NCI-H226 (cell line): Measurements from ENCODE around the gene ZNF480.
"Not testable (repeated sequence)": the region's sequence is repeated elsewhere in the genome, so short reads cannot be mapped to it uniquely, and the experiment has no call there.

Experiments used
- DNase-seq: peaks from one replicate; pipeline ENCODE4 v3.0.0-alpha.2; 2015

The ZNF480 gene

GRCh38 chr19:52296773-52297600, at the start of gene ZNF480:
ZNF480 (plus strand) TSS chr19:52297169; CDS start chr19:52300413, 3,244 bp downstream.
- DNase-seq, result peak; percentile 70

- no peak for DNase-seq
These were observed 48.7 kb upstream of the ZNF480 start for GRCh38 chr19:52248241-52248640.

GRCh38 chr19:52258426-52258825, 38.5 kb upstream of the ZNF480 start:
- no peak for DNase-seq

- DNase-seq, result not testable (repeated sequence)
These were observed 31.4 kb upstream of the ZNF480 start for GRCh38 chr19:52265556-52265955.

- DNase-seq, result peak; percentile 89
These were observed 27.4 kb upstream of the ZNF480 start, which contains the start of gene ZNF766 for GRCh38 chr19:52269338-52270261. ZNF766 (plus strand) TSS chr19:52269587; CDS start chr19:52269614, 27 bp downstream.

- no peak for DNase-seq
These were observed 26.6 kb upstream of the ZNF480 start for GRCh38 chr19:52270266-52270885.

- DNase-seq, result no peak
These were observed 23.7 kb upstream of the ZNF480 start for GRCh38 chr19:52273301-52273700.

GRCh38 chr19:52274191-52274590, 22.8 kb upstream of the ZNF480 start:
- DNase-seq, result no peak

GRCh38 chr19:52275988-52276387, 21.0 kb upstream of the ZNF480 start:
- DNase-seq, result no peak

GRCh38 chr19:52277471-52277870, 19.5 kb upstream of the ZNF480 start:
- DNase-seq, result no peak

- DNase-seq, result no peak
These were observed 10.7 kb upstream of the ZNF480 start for GRCh38 chr19:52286256-52286655.

GRCh38 chr19:52291781-52292180, 5.2 kb upstream of the ZNF480 start:
- DNase-seq, result no peak

- not testable (repeated sequence) for DNase-seq
These were observed 4.0 kb upstream of the ZNF480 start for GRCh38 chr19:52292946-52293345.

- DNase-seq, result no peak
These were observed 583 bp upstream of the ZNF480 start for GRCh38 chr19:52296400-52296772.

GRCh38 chr19:52297601-52298364, 814 bp downstream of the ZNF480 start:
- DNase-seq, result no peak

GRCh38 chr19:52307275-52307674, 10.3 kb downstream of the ZNF480 start:
- DNase-seq, result no peak

- DNase-seq, result no peak
These were observed 25.5 kb downstream of the ZNF480 start for GRCh38 chr19:52322429-52322828.

GRCh38 chr19:52331757-52332156, 34.8 kb downstream of the ZNF480 start:
- DNase-seq, result no peak

GRCh38 chr19:52335768-52336116, 38.8 kb downstream of the ZNF480 start:
- no peak for DNase-seq

- peak; percentile 86 for DNase-seq
These were observed 39.3 kb downstream of the ZNF480 start, which contains the start of gene ZNF610 for GRCh38 chr19:52336117-52336790. ZNF610 (plus strand) TSS chr19:52336243; CDS start chr19:52349173, 12,930 bp downstream.

GRCh38 chr19:52336791-52337381, 39.9 kb downstream of the ZNF480 start:
- DNase-seq, result no peak
